GM13976 (cell line): ENCODE measurements around the gene TMEM144.

ENCODE experiments used
- DNase-seq: peaks from one replicate; pipeline ENCODE4 v3.0.0; 2012; ENCODE audit warnings: low spot score
- in situ Hi-C: fragments of 300-500 bp; cut with MboI; formaldehyde crosslinking; loops from one replicate; pipeline ENCODE4 v1.12.0; 2022; ENCODE audit warnings: low sequenced_read_pairs, mixed read lengths, inconsistent platforms; ENCODE audit not compliant: unreplicated experiment
- TF ChIP-seq, protein P1 (sequence below): IDR thresholded peaks from 2 replicates; pipeline ENCODE4 v1.5.1; 2012; ENCODE audit warnings: borderline replicate concordance, mild to moderate bottlenecking; ENCODE audit not compliant: insufficient read depth; ENCODE audit errors: extremely low read depth, missing control alignments, control extremely low read depth

Gene TMEM144

DNA sequence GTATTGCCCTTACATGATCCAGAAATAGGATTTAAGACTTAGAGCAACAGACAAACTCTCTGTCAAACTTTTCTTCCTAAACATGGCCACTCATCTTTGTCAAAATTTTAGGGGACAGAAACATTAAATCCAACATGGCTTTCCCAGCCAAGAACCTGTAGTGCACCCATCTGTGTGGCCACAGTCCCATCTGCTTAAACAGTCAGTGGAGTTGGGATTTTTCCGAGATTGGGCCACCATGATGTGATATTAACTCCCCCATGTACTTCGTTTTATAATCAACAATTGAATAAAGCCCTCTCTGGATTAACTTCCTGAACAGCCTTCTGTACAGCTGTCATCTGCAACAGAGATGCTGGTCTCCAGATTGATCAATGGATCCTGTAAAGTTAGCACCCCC is 28.9 kb downstream of the TMEM144 start:
- in situ Hi-C loops, result no loop called here
- DNase-seq, result no peak
- TF ChIP-seq, protein P1, sequence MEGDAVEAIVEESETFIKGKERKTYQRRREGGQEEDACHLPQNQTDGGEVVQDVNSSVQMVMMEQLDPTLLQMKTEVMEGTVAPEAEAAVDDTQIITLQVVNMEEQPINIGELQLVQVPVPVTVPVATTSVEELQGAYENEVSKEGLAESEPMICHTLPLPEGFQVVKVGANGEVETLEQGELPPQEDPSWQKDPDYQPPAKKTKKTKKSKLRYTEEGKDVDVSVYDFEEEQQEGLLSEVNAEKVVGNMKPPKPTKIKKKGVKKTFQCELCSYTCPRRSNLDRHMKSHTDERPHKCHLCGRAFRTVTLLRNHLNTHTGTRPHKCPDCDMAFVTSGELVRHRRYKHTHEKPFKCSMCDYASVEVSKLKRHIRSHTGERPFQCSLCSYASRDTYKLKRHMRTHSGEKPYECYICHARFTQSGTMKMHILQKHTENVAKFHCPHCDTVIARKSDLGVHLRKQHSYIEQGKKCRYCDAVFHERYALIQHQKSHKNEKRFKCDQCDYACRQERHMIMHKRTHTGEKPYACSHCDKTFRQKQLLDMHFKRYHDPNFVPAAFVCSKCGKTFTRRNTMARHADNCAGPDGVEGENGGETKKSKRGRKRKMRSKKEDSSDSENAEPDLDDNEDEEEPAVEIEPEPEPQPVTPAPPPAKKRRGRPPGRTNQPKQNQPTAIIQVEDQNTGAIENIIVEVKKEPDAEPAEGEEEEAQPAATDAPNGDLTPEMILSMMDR, result no peak

DNA sequence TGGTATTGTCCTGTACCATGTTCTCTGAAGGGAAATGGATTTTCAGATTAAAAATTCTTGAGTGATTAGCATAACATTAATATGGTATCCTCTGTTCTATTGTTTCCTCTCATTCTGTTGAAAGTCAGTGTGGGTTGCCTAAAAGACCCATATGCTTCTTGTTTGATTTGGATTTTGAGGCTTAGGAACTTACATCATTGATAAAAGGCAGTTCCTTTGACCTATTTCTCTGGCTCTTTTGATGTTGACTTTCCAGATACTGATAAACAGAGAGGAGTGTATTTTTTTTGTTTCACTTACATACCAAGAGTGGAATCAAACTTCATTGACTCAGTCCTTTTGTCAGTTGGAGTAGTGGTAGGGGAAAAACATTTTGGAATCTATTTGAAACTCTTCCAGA is 32.8 kb downstream of the TMEM144 start:
- DNase-seq, result no peak
- TF ChIP-seq, protein P1, result no peak
- in situ Hi-C loops, result no loop called here

DNA sequence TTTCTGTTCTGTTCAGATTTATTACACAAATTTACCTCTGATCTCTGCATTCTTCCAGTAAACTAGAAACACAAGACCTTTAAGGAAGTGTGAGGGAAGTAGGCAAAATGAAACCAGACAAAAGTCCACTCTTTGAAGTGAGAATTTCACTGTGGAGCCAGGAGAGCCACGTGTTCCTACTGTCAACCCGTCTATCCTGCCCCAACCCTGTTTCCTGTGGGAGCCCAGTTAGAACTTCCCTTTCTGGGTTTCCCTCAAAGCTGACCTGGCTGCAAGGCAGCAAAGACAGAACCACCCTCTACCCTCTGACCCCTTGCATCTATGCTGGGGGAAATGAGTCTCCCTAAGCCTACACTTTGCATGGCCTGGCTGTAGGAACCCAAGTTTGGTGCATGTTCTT is 40.0 kb downstream of the TMEM144 start:
- DNase-seq, result no peak
- TF ChIP-seq, protein P1, result no peak
- in situ Hi-C loops, result loop anchor here (10.0 to 25.0 kb wide), 4 partner anchors 56 to 1187 kb away; no protein-coding TSS in a partner anchor

DNA sequence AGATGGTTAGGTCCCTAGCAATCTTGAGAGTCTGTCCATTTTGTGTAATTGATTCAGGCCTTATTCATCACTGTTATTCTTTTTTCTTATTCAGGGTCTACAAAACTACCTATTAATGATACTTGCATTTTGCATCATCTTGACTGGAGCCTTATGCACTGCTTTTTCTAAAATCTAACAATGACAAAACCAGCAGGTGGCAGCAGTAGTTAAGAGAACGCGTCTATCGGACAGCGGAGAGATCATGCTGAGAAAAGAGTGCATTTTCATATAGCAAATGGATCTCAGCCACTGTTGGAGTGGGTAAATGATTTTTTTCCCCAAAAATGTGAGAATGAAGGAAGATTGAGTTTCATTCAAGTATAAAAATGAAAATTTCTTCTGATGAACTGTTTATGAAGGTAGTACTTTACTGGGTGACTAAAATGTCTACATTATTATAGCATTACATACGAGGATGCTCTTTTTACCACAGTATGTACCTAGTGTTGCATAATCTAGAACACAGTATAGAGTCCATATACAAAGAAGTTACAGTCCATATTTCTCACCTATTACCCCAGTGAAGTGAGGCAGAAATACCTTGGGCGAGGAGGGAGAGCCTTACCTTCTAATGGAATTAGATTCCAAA is 43.2 kb downstream of the TMEM144 start:
- peak; percentile 21 for DNase-seq
- in situ Hi-C loops, result loop anchor here (10.0 to 25.0 kb wide), 4 partner anchors 59 to 1184 kb away; no protein-coding TSS in a partner anchor

DNA sequence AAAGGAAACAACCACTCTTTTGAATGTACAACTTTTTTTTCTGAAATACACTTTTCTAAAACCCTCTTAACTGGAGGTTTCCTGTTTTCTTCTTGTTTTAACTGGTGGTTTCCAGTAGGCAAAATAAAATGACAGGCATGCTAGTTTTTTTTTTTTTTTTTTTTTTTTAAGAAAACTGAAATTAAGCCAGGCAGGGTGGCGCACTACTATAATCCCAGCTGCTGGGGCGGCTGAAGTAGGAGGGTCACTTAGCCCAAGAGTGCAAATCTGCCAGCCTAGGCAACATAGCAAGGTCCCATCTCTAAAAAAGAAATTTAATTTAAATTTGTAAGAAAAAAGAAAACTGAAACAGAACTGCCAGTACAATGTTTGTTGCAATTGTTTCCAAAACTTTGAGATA is 44.0 kb downstream of the TMEM144 start:
- no peak for DNase-seq
- in situ Hi-C loops, result loop anchor here (10.0 to 25.0 kb wide), 4 partner anchors 59 to 1183 kb away; no protein-coding TSS in a partner anchor
- TF ChIP-seq, protein P1, result no peak

More for the DNA sequence above, 43.2 kb downstream of the TMEM144 start:
- TF ChIP-seq, protein P1, result peak; percentile 71

DNA sequence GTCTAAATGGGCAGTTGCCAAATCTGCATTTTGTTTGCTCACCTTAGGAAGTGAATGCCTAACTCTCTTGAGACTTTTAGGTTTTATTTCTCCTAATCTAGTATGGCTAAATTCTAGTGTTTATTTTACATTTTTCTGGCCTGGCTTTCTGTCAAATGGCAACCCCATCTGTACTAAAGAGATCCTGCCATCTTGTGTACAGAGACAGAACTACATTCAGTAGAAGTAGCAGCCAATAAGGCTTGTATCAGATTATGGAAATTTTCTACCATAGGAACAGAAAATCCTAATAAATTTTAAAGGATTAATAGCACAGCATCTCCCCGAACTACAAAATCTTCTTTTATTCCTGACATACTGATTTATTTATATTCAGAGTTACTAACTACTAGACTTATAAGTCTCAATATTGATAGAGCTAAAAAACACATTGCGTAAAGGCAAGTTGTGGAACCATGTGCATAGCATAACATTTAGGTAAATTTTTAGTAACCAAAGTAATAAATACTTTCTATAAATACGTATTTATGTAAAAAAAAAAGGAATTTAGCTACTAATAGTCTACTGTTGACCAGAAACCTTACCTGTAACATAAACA is 45.5 kb downstream of the TMEM144 start:
- in situ Hi-C loops, result loop anchor here (10.0 to 25.0 kb wide), 4 partner anchors 61 to 1181 kb away; no protein-coding TSS in a partner anchor
- DNase-seq, result no peak
- TF ChIP-seq, protein P1, result peak; percentile 62
